ENCODE data around the gene VWA5B1. TPM values are rescaled to one million over a fixed set of nuclear protein-coding genes. Genes with fewer than 3 reads are reported as not detected.

The VWA5B1 gene
- total RNA-seq, 1 donor from 2014 or later = not detected

DNA sequence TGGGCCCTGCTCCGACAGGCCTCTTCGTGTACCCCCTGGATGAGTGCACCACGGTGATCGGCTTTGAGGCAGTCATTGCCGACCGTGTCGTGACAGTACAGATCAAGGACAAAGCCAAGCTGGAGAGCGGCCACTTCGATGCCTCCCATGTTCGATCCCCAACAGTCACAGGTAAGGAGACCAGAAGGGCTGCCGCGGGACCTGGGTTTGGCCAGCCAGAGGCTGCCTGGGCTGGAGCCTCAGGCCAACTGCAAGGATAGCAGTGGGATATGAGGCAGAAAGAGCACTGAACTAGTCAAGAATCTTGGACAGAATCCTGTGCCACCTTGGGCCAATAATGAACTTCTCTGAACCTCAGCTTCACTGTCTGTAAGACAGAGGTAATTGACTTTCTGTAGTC lies 22.1 kb downstream of the VWA5B1 start:
- no peak overlapping the region for H3K4me3 ChIP-seq (ENCODE audit: low read depth, low read length)
- no peak for DNase-seq (ENCODE audit: low read depth)
- no peak for TF ChIP-seq CTCF (conservative IDR thresholded peaks at IDR 0.05; ENCODE audit: low read depth, low read length)

GRCh38 chr1:20317471-20317870 lies 26.8 kb downstream of the VWA5B1 start:
- H3K4me3 ChIP-seq (ENCODE audit: low read depth, low read length) = no peak overlapping the region
- no peak for DNase-seq (ENCODE audit: low read depth)
- no peak for TF ChIP-seq CTCF (conservative IDR thresholded peaks at IDR 0.05; ENCODE audit: low read depth, low read length)

DNA sequence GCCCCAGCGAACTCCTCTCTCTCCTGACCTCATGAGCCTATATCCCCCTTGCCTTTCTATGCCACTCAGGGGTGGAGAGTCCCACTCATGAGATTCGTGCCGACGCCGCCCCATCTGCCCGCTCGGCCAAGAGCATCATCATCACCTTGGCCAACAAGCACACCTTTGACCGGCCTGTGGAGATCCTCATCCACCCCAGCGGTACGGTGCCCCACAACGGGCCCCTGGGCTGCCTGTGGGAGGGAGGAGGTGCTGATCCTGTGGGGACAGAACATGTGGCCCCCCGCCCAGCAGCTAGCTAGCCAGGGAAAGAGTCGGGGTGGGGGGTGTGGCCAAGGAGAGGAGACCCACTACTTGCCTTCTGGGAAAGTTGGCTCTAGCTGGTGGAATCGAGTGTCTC lies 27.8 kb downstream of the VWA5B1 start:
- TF ChIP-seq CTCF (conservative IDR thresholded peaks at IDR 0.05; ENCODE audit: low read depth, low read length) = no peak
- no peak overlapping the region for H3K4me3 ChIP-seq (ENCODE audit: low read depth, low read length)
- DNase-seq (ENCODE audit: low read depth) = no peak

DNA sequence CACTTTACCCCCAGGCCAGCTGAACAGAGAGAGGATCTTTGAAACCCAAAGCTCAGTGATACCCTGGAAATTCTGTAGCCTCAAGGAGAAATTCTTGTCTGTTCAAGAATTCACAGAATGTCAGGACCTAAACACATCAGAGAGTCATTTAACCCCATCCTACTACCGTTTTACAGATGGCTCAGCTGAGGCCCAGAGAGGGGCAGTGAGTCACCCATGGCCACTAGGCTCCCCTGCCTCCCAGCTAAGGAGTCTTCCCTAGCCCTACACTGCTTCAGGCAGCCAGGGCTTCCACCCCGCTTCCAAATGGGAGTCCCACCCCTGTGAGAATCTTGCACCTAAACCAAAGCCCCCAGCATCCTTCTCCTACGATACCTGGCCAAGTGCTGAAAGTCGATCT lies 28.3 kb downstream of the VWA5B1 start:
- H3K4me3 ChIP-seq (ENCODE audit: low read depth, low read length) = no peak overlapping the region
- TF ChIP-seq CTCF (conservative IDR thresholded peaks at IDR 0.05; ENCODE audit: low read depth, low read length) = no peak

DNA sequence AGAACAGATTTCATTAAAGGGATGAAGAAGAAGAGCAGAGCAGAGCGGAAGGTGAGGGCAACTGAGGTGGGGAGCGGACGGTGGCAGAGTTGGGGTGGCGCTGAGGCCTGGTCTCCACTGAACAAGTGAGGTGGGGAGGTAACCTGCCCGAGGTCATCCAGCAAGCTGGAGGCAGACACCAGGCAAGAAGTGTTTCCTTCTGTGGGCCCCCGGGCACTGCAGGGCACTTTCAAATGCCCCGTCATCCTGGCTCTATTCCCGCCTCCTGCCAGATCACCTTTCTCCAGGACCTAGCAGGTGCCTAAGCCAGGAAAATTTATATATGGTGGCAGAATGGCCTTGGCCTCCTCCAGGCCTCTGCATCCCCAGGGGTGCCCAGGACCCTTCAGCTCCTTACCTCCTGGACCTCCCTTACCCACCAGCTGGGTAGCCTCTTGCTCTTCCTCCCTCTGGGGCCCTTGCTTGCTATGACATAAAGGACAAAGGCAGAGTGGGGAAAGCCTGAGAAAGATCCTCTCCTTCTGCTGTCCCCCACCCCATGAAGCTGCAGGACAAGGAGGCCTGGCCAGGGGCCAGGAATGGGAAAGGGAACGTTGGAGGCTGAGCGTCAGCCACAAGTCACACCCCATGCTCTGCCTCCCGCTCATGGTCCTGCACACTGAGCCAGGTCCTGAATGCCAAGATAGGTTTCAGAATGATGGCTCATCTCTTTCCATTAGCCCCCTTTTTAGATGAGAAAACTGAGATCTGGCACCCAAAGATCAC lies 29.0 kb downstream of the VWA5B1 start:
- TF ChIP-seq CTCF (conservative IDR thresholded peaks at IDR 0.05; ENCODE audit: low read depth, low read length) = no peak
- DNase-seq (ENCODE audit: low read depth) = no peak
- H3K4me3 ChIP-seq (ENCODE audit: low read depth, low read length) = no peak overlapping the region

More for the DNA sequence above, 28.3 kb downstream of the VWA5B1 start:
- DNase-seq (ENCODE audit: low read depth) = no peak

DNA sequence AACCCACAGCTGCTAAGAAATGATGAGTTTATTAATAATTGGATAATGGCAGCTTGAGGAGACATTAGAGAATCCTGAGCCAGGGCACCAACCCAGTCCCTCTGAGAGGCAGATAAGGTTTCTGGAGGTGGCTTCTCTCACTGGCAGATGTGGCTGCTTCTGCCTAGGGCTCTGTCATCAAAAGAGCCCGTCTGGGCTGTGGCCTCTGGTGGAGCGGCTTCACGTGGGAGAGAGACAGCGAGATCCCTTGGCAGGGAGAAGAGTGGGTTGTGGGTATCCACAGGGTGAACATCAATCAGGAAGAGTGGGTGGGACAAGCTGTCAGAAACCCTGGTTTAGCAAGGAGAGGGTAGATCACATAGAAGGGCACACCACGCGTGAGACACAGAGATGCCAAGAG lies 30.0 kb downstream of the VWA5B1 start:
- no peak for TF ChIP-seq CTCF (conservative IDR thresholded peaks at IDR 0.05; ENCODE audit: low read depth, low read length)
- no peak for DNase-seq (ENCODE audit: low read depth)
- no peak overlapping the region for H3K4me3 ChIP-seq (ENCODE audit: low read depth, low read length)

GRCh38 chr1:20321573-20321972 lies 30.9 kb downstream of the VWA5B1 start:
- no peak overlapping the region for H3K4me3 ChIP-seq (ENCODE audit: low read depth, low read length)
- no peak for TF ChIP-seq CTCF (conservative IDR thresholded peaks at IDR 0.05; ENCODE audit: low read depth, low read length)
- no peak for DNase-seq (ENCODE audit: low read depth)

Measured in epithelial cell of proximal tubule (primary cell).